Left lung (tissue), 10 donors: ENCODE measurements around the gene TIGAR. TPM values are rescaled to one million over a fixed set of nuclear protein-coding genes. Genes with fewer than 3 reads are reported as not detected.

Experiments
- ATAC-seq: fragments of 200-7000 bp; cut with Tn5 transposase; one replicate; pipeline ENCODE4 v1.9.1; 2020; ENCODE audit warnings: moderate library complexity
- DNase-seq, 4 donors: peaks; one replicate each; pipeline ENCODE4 v3.0.0-alpha.2; 2013 to 2020
- H3K27ac ChIP-seq, 2 donors: fragments of 200-600 bp; sonication (generic) in 1 of 2; one replicate each; pipeline versions ENCODE4 v1.5.0 to v1.8.0; 2020 to 2021
- H3K27me3 ChIP-seq, 2 donors: fragments of 200-600 bp; sonication (generic) in 1 of 2; one replicate each; pipeline versions ENCODE4 v1.5.0 to v1.8.0; 2020 to 2021
- H3K36me3 ChIP-seq, 2 donors: fragments of 200-600 bp; sonication (generic) in 1 of 2; one replicate each; pipeline versions ENCODE4 v1.5.0 to v1.8.0; 2020 to 2021
- H3K4me1 ChIP-seq, 2 donors: fragments of 200-600 bp; one replicate each; pipeline ENCODE4 v1.8.0; 2021
- H3K4me3 ChIP-seq, 2 donors: fragments of 200-600 bp; sonication (generic) in 1 of 2; one replicate each; pipeline versions ENCODE4 v1.5.0 to v1.8.0; 2020 to 2021; ENCODE audit warnings: mild to moderate bottlenecking in 1 of 2
- H3K9me3 ChIP-seq, 2 donors: fragments of 200-600 bp; sonication (generic) in 1 of 2; one replicate each; pipeline versions ENCODE4 v1.5.0 to v1.8.0; 2020 to 2021
- CTCF ChIP-seq, 2 donors: fragments of 200-600 bp; sonication (generic) in 1 of 2; IDR thresholded peaks; one replicate each; pipeline versions ENCODE4 v1.5.0 to v1.8.0; 2021; ENCODE audit warnings: antibody characterized with exemption in 2 of 2
- intact Hi-C, 2 donors: fragments of 100-400 bp; cut with DNase I; formaldehyde crosslinking; loops; one replicate each; pipeline versions ENCODE4 v1.11.2 to v1.14.2; 2022
- polyA plus RNA-seq, 6 donors: library from polyadenylated mRNA; unstranded; fragments of 120-200 nt; gene quantifications; one replicate each; pipeline ENCODE4 v1.2.1, GENCODE V29; 2013; ENCODE audit not compliant: insufficient read length in 6 of 6
- total RNA-seq, 2 donors: library from RNA; stranded (reverse); fragmentation: NEBNext Ultra II Directional; extraction: Animal tissue kit (Norgen Biotek cat#: 25700); gene quantifications; one replicate each; pipeline ENCODE4 v1.2.1, GENCODE V29; 2021
- donor health status: DM: no; HTN: yes; CAD: no.
- donor health status: DM: no; HTN: no; CAD: no.

Gene TIGAR
- total and polyA plus RNA-seq, 8 donors = 2.7 to 21.4 (median 5.0) TPM

- peaks cover 20 to 52% of the 10 kb centered on the region in 2 donors for H3K4me1 ChIP-seq
- ATAC-seq = no peak
- no peak overlapping the region for H3K4me3 ChIP-seq
- no peaks in the 10 kb centered on the region for H3K9me3 ChIP-seq
- peaks cover 0 to 76% of the 10 kb centered on the region in 2 donors for H3K36me3 ChIP-seq
- H3K27me3 ChIP-seq = no peaks in the 10 kb centered on the region
- no peak for DNase-seq
- intact Hi-C loops = loop anchor here in 1 of 2 donors (10.0 kb wide), 1 partner anchor 397 kb away; no protein-coding TSS in a partner anchor
- H3K27ac ChIP-seq = no peak overlapping the region
- no peak for TF ChIP-seq CTCF (IDR thresholded peaks at IDR 0.05)
Observed at GRCh38 chr12:4282103-4282891, 38.7 kb upstream of the TIGAR start.

- TF ChIP-seq CTCF (IDR thresholded peaks at IDR 0.05) = no peak
- Histone ChIP-seq H3K4me3 (no peak overlapping the region), H3K9me3 (no peaks in the 10 kb centered on the region), H3K4me1 (peaks cover 15 to 53% of the 10 kb centered on the region in 2 donors), H3K27me3 (no peaks in the 10 kb centered on the region), H3K27ac (no peak overlapping the region), H3K36me3 (peaks cover 0 to 82% of the 10 kb centered on the region in 2 donors)
- intact Hi-C loops = loop anchor here in 1 of 2 donors (10.0 kb wide), 1 partner anchor 398 kb away; no protein-coding TSS in a partner anchor
- ATAC-seq (no peak), DNase-seq (no peak)
Observed at GRCh38 chr12:4282892-4283511, 38.0 kb upstream of the TIGAR start.

GRCh38 chr12:4283512-4284255 lies 37.3 kb upstream of the TIGAR start:
- no peaks in the 10 kb centered on the region for H3K9me3 ChIP-seq
- H3K4me3 ChIP-seq = no peak overlapping the region
- ATAC-seq (no peak), DNase-seq (no peak)
- H3K36me3 ChIP-seq = peaks cover 0 to 88% of the 10 kb centered on the region in 2 donors
- H3K27me3 ChIP-seq = no peaks in the 10 kb centered on the region
- intact Hi-C loops = loop anchor here in 1 of 2 donors (10.0 kb wide), 1 partner anchor 399 kb away; no protein-coding TSS in a partner anchor
- peaks cover 12 to 53% of the 10 kb centered on the region in 2 donors for H3K4me1 ChIP-seq
- no peak for TF ChIP-seq CTCF (IDR thresholded peaks at IDR 0.05)
- no peak overlapping the region for H3K27ac ChIP-seq

- H3K27ac ChIP-seq = no peak overlapping the region
- intact Hi-C loops = loop anchor here in 1 of 2 donors (10.0 kb wide), 1 partner anchor 400 kb away; no protein-coding TSS in a partner anchor
- H3K27me3 ChIP-seq = no peaks in the 10 kb centered on the region
- H3K4me1 ChIP-seq = peaks cover 8 to 53% of the 10 kb centered on the region in 2 donors
- no peak for DNase-seq
- TF ChIP-seq CTCF (IDR thresholded peaks at IDR 0.05) = no peak
- no peaks in the 10 kb centered on the region for H3K9me3 ChIP-seq
- H3K36me3 ChIP-seq = peaks cover 0 to 94% of the 10 kb centered on the region in 2 donors
- no peak for ATAC-seq
- no peak overlapping the region for H3K4me3 ChIP-seq
Observed at GRCh38 chr12:4284306-4284705, 36.7 kb upstream of the TIGAR start.
